SJSA1 (cell line): Measurements from ENCODE around the gene BSX. TPM values are rescaled to one million over a fixed set of nuclear protein-coding genes. Genes with fewer than 3 reads are reported as not detected.

Source experiments
- total RNA-seq: library from RNA; depleted of rRNA; stranded (reverse); fragments of >200 nt; shearing (Covaris generic); gene quantifications from 2 replicates; pipeline ENCODE4 v1.2.3, GENCODE V29; 2014; rRNA removed

Gene BSX
- total RNA-seq, 1 experiment from 2014 or later, result not detected

Other genes with a start within 250 kb of the BSX start
- not detected in 2 replicates for gene CRTAM, start 143.3 kb downstream of the BSX start, total RNA-seq
- 2.4 and 2.6 TPM in 2 replicates for gene JHY, start 99.1 kb downstream of the BSX start, total RNA-seq
- gene HSPA8, start 80.3 kb upstream of the BSX start, total RNA-seq, result 2,210 and 2,693 TPM in 2 replicates
- gene CLMP, start 213.4 kb upstream of the BSX start, total RNA-seq, result 21.6 and 39.6 TPM in 2 replicates